ENCODE results near the gene SORL1. TPM values are rescaled to one million over a fixed set of nuclear protein-coding genes. Genes with fewer than 3 reads are reported as not detected.

The SORL1 gene
- total RNA-seq, 1 donor from 2014 or later: 46.0 TPM

- no peaks in the 10 kb centered on the region for H3K36me3 ChIP-seq
- H3K4me2 ChIP-seq: no peak overlapping the region
- peaks cover 30% of the 10 kb centered on the region for H3K4me1 ChIP-seq
- H3K27me3 ChIP-seq: no peaks in the 10 kb centered on the region
- no peak for DNase-seq (ENCODE audit: low spot score)
- no peak overlapping the region for H3K9ac ChIP-seq
- Mint-ChIP-seq H3K36me3 (peaks cover 2% of the 10 kb centered on the region), H3K4me1 (peaks cover 21% of the 10 kb centered on the region), H3K9me3 (no peaks in the 10 kb centered on the region), H3K27me3 (ENCODE audit: insufficient read depth, low read depth) (peaks cover 3% of the 10 kb centered on the region), H3K27ac (no peak overlapping the region), H3K4me3 (no peak overlapping the region)
- no peaks in the 10 kb centered on the region for H3F3A ChIP-seq (ENCODE audit: low read depth)
- no peak overlapping the region for H3K4me3 ChIP-seq
- no peak overlapping the region for H2AFZ ChIP-seq (replicated peaks)
- TF ChIP-seq EZH2phosphoT487 (IDR thresholded peaks at IDR 0.05): no peak
- TF ChIP-seq EZH2 (IDR thresholded peaks at IDR 0.05): no peak
- TF ChIP-seq CTCF (IDR thresholded peaks at IDR 0.05): no peak
- no peak overlapping the region for H3K27ac ChIP-seq
- peaks cover 63% of the 10 kb centered on the region for H4K20me1 ChIP-seq (ENCODE audit: low read depth)
- peaks cover 94% of the 10 kb centered on the region for H3K79me2 ChIP-seq (ENCODE audit: low read depth)
- no peaks in the 10 kb centered on the region for H3K9me3 ChIP-seq (ENCODE audit: low read depth)
Observed at GRCh38 chr11:121465709-121466062, 13.6 kb downstream of the SORL1 start.

GRCh38 chr11:121466063-121466794 is 14.1 kb downstream of the SORL1 start:
- TF ChIP-seq EZH2 (IDR thresholded peaks at IDR 0.05): no peak
- no peak for TF ChIP-seq CTCF (IDR thresholded peaks at IDR 0.05)
- no peak for TF ChIP-seq EZH2phosphoT487 (IDR thresholded peaks at IDR 0.05)
- Mint-ChIP-seq H3K4me1 (peaks cover 21% of the 10 kb centered on the region), H3K27ac (peak overlapping the region; percentile 72), H3K36me3 (peaks cover 2% of the 10 kb centered on the region), H3K9me3 (no peaks in the 10 kb centered on the region), H3K27me3 (ENCODE audit: insufficient read depth, low read depth) (peaks cover 3% of the 10 kb centered on the region), H3K4me3 (no peak overlapping the region)
- no peaks in the 10 kb centered on the region for H3K27me3 ChIP-seq
- no peak overlapping the region for H3K4me3 ChIP-seq
- H3K79me2 ChIP-seq (ENCODE audit: low read depth): peaks cover 88% of the 10 kb centered on the region
- no peak overlapping the region for H2AFZ ChIP-seq (replicated peaks)
- no peaks in the 10 kb centered on the region for H3F3A ChIP-seq (ENCODE audit: low read depth)
- H3K9ac ChIP-seq: no peak overlapping the region
- no peaks in the 10 kb centered on the region for H3K36me3 ChIP-seq
- no peak overlapping the region for H3K27ac ChIP-seq
- H3K4me2 ChIP-seq: peak overlapping the region; percentile 20
- H4K20me1 ChIP-seq (ENCODE audit: low read depth): peaks cover 58% of the 10 kb centered on the region
- DNase-seq (ENCODE audit: low spot score): peak; percentile 56
- H3K4me1 ChIP-seq: peaks cover 30% of the 10 kb centered on the region
- no peaks in the 10 kb centered on the region for H3K9me3 ChIP-seq (ENCODE audit: low read depth)

GRCh38 chr11:121467471-121467870 is 15.4 kb downstream of the SORL1 start:
- H3K79me2 ChIP-seq (ENCODE audit: low read depth): peaks cover 76% of the 10 kb centered on the region
- H3K4me1 ChIP-seq: peaks cover 30% of the 10 kb centered on the region
- H3K27me3 Mint-ChIP-seq (ENCODE audit: insufficient read depth, low read depth): peaks cover 4% of the 10 kb centered on the region
- no peaks in the 10 kb centered on the region for H3K27me3 ChIP-seq
- H3K4me2 ChIP-seq: peak overlapping the region; percentile 37
- H3K4me3 ChIP-seq: no peak overlapping the region
- H3K4me1 Mint-ChIP-seq: peaks cover 21% of the 10 kb centered on the region
- peaks cover 55% of the 10 kb centered on the region for H4K20me1 ChIP-seq (ENCODE audit: low read depth)
- no peak overlapping the region for H2AFZ ChIP-seq (replicated peaks)
- no peak for DNase-seq (ENCODE audit: low spot score)
- no peaks in the 10 kb centered on the region for H3K9me3 Mint-ChIP-seq
- H3F3A ChIP-seq (ENCODE audit: low read depth): no peaks in the 10 kb centered on the region
- no peak overlapping the region for H3K9ac ChIP-seq
- no peak overlapping the region for H3K4me3 Mint-ChIP-seq
- no peaks in the 10 kb centered on the region for H3K9me3 ChIP-seq (ENCODE audit: low read depth)
- no peak overlapping the region for H3K27ac Mint-ChIP-seq
- peaks cover 2% of the 10 kb centered on the region for H3K36me3 Mint-ChIP-seq
- no peak for TF ChIP-seq CTCF (IDR thresholded peaks at IDR 0.05)
- no peak for TF ChIP-seq EZH2 (IDR thresholded peaks at IDR 0.05)
- no peak for TF ChIP-seq EZH2phosphoT487 (IDR thresholded peaks at IDR 0.05)
- H3K27ac ChIP-seq: no peak overlapping the region
- no peaks in the 10 kb centered on the region for H3K36me3 ChIP-seq
